IPS DF 4.7 (cell line): ENCODE data around the gene PPP5C.
"Not testable (repeated sequence)": the region's sequence is repeated elsewhere in the genome, so short reads cannot be mapped to it uniquely, and the experiment has no call there.

Source experiments
- DNase-seq: peaks from one replicate; pipeline ENCODE4 v3.0.0-alpha.2; 2013; ENCODE audit warnings: low spot score; ENCODE audit errors: extremely low read depth

PPP5C gene

GRCh38 chr19:46346821-46347571, at the start of gene PPP5C:
TSS of gene PPP5C (plus strand) at chr19:46347087. CDS start at chr19:46347097, 10 bp downstream.
- peak; percentile 74 for DNase-seq

GRCh38 chr19:46297700-46298478, 49.0 kb upstream of the PPP5C start:
- no peak for DNase-seq

GRCh38 chr19:46298479-46299003, 48.3 kb upstream of the PPP5C start:
- DNase-seq = no peak

- DNase-seq = no peak
Measured at GRCh38 chr19:46299004-46299509, 47.8 kb upstream of the PPP5C start.

- DNase-seq = no peak
Measured at GRCh38 chr19:46299695-46300094, 47.2 kb upstream of the PPP5C start.

GRCh38 chr19:46303322-46303690, 43.6 kb upstream of the PPP5C start:
- DNase-seq = no peak

GRCh38 chr19:46303691-46304397, 43.0 kb upstream of the PPP5C start:
- DNase-seq = peak; percentile 78

- DNase-seq = no peak
Measured at GRCh38 chr19:46306501-46306900, 40.4 kb upstream of the PPP5C start.

- no peak for DNase-seq
Measured at GRCh38 chr19:46308510-46308909, 38.4 kb upstream of the PPP5C start.

GRCh38 chr19:46309056-46309455, 37.8 kb upstream of the PPP5C start:
- DNase-seq = no peak

GRCh38 chr19:46311444-46311843, 35.4 kb upstream of the PPP5C start:
- no peak for DNase-seq

- not testable (repeated sequence) for DNase-seq
Measured at GRCh38 chr19:46313540-46314469, 33.1 kb upstream of the PPP5C start.

GRCh38 chr19:46317339-46317738, 29.5 kb upstream of the PPP5C start:
- DNase-seq = no peak

- DNase-seq = no peak
Measured at GRCh38 chr19:46319613-46320012, 27.3 kb upstream of the PPP5C start.

GRCh38 chr19:46320559-46320958, 26.3 kb upstream of the PPP5C start:
- DNase-seq = no peak

- DNase-seq = no peak
Measured at GRCh38 chr19:46321653-46322052, 25.2 kb upstream of the PPP5C start.

GRCh38 chr19:46323227-46323626, 23.7 kb upstream of the PPP5C start:
- DNase-seq = not testable (repeated sequence)

GRCh38 chr19:46324277-46324676, 22.6 kb upstream of the PPP5C start:
- no peak for DNase-seq

GRCh38 chr19:46326608-46327007, 20.3 kb upstream of the PPP5C start:
- no peak for DNase-seq

- DNase-seq = no peak
Measured at GRCh38 chr19:46328079-46328478, 18.8 kb upstream of the PPP5C start.
